Stimulated activated naive B cell treated with anti-CD40 and anti-IgM and Interleukin-4, amounts not matched to agents 10 μg/mL and 1 μg/mL and 100 μg/mL, for 72 hours (primary cell): ENCODE measurements around the gene TENM4.

ENCODE experiments used
- ATAC-seq, 2 donors: fragments of 150-1000 bp; cut with Tn5 transposase; replicated peaks; 2 replicates each; pipeline ENCODE4 v1.10.0; 2021; ENCODE audit warnings: moderate library complexity in 1 of 2
- DNase-seq: peaks from one replicate; pipeline ENCODE4 v3.0.0; 2021
- H3K27ac Mint-ChIP-seq: one replicate; pipeline ENCODE4 v1.8.0; 2022; ENCODE audit warnings: mild to moderate bottlenecking, mixed read lengths
- H3K27me3 Mint-ChIP-seq, 2 donors: one replicate each; pipeline ENCODE4 v1.8.0; 2022; ENCODE audit warnings: mixed read lengths in 2 of 2
- H3K36me3 Mint-ChIP-seq, 2 donors: one replicate each; pipeline ENCODE4 v1.8.0; 2022; ENCODE audit warnings: mixed read lengths in 2 of 2, mild to moderate bottlenecking in 1 of 2
- H3K4me1 Mint-ChIP-seq, 2 donors: one replicate each; pipeline ENCODE4 v1.8.0; 2022; ENCODE audit warnings: mixed read lengths in 2 of 2, mild to moderate bottlenecking in 1 of 2
- H3K4me3 Mint-ChIP-seq, 2 donors: one replicate each; pipeline ENCODE4 v1.8.0; 2022; ENCODE audit warnings: mild to moderate bottlenecking in 2 of 2, mixed read lengths in 2 of 2, moderate library complexity in 1 of 2
- H3K9me3 Mint-ChIP-seq, 2 donors: one replicate each; pipeline ENCODE4 v1.8.0; 2022; ENCODE audit warnings: mixed read lengths in 2 of 2, mild to moderate bottlenecking in 1 of 2

The TENM4 gene

GRCh38 chr11:79466411-79466810 lies 25.6 kb upstream of the TENM4 start:
- DNase-seq = no peak
- H3K36me3 Mint-ChIP-seq = no peaks in the 10 kb centered on the region
- ATAC-seq = no peak
- no peaks in the 10 kb centered on the region for H3K4me1 Mint-ChIP-seq
- no peak overlapping the region for H3K27ac Mint-ChIP-seq
- no peak overlapping the region for H3K4me3 Mint-ChIP-seq
- H3K27me3 Mint-ChIP-seq = peaks cover 19 to 27% of the 10 kb centered on the region in 2 donors
- H3K9me3 Mint-ChIP-seq = no peaks in the 10 kb centered on the region

- Mint-ChIP-seq H3K36me3 (no peaks in the 10 kb centered on the region), H3K9me3 (no peaks in the 10 kb centered on the region), H3K4me1 (no peaks in the 10 kb centered on the region), H3K27ac (no peak overlapping the region), H3K4me3 (no peak overlapping the region), H3K27me3 (peaks cover 16 to 17% of the 10 kb centered on the region in 2 donors)
- DNase-seq (no peak), ATAC-seq (no peak)
These were observed 24.3 kb upstream of the TENM4 start for GRCh38 chr11:79465160-79465559.

GRCh38 chr11:79461666-79462645 lies 21.1 kb upstream of the TENM4 start:
- ATAC-seq = no peak
- Mint-ChIP-seq H3K4me1 (no peaks in the 10 kb centered on the region), H3K36me3 (no peaks in the 10 kb centered on the region)

GRCh38 chr11:79461144-79461543 lies 20.3 kb upstream of the TENM4 start:
- no peak overlapping the region for H3K4me3 Mint-ChIP-seq
- H3K27ac Mint-ChIP-seq = no peak overlapping the region
- ATAC-seq = peak in 1 of 2 donors; percentile 72
- no peaks in the 10 kb centered on the region for H3K36me3 Mint-ChIP-seq
- H3K27me3 Mint-ChIP-seq = peaks cover 16 to 21% of the 10 kb centered on the region in 2 donors
- no peaks in the 10 kb centered on the region for H3K9me3 Mint-ChIP-seq
- no peak for DNase-seq
- H3K4me1 Mint-ChIP-seq = no peaks in the 10 kb centered on the region

More at GRCh38 chr11:79461666-79462645, 21.1 kb upstream of the TENM4 start:
- Mint-ChIP-seq H3K9me3 (no peaks in the 10 kb centered on the region), H3K27ac (no peak overlapping the region), H3K27me3 (peaks cover 9 to 16% of the 10 kb centered on the region in 2 donors), H3K4me3 (no peak overlapping the region)
- no peak for DNase-seq

DNA sequence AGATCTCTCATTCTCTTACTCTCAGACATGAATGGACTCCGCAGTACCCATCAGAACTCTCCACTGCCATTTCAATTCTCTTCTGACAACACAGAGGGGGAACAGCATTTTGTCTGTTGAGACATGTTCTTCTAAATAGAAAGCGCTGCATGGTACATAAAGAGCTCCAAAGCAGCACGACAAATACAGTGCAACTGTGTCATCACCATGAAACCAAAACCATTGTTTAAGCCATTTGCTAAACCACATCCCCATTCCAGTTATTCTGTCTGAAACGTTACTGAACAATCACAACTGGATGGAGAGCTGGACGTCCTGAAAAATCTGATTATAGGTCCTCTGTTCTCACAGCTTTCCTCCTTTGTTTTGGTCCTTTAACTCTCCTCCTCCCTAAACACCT lies 17.9 kb upstream of the TENM4 start:
- ATAC-seq (no peak), DNase-seq (no peak)
- Mint-ChIP-seq H3K4me3 (no peak overlapping the region), H3K36me3 (no peaks in the 10 kb centered on the region), H3K27me3 (peaks cover 21 to 22% of the 10 kb centered on the region in 2 donors), H3K4me1 (no peaks in the 10 kb centered on the region), H3K9me3 (no peaks in the 10 kb centered on the region), H3K27ac (no peak overlapping the region)

- no peak overlapping the region for H3K4me3 Mint-ChIP-seq
- no peak overlapping the region for H3K27ac Mint-ChIP-seq
- no peaks in the 10 kb centered on the region for H3K4me1 Mint-ChIP-seq
- H3K9me3 Mint-ChIP-seq = no peaks in the 10 kb centered on the region
- ATAC-seq (no peak), DNase-seq (no peak)
- peaks cover 21 to 22% of the 10 kb centered on the region in 2 donors for H3K27me3 Mint-ChIP-seq
- H3K36me3 Mint-ChIP-seq = no peaks in the 10 kb centered on the region
These were observed 15.7 kb upstream of the TENM4 start for GRCh38 chr11:79456501-79456900.

GRCh38 chr11:79453617-79454016 lies 12.8 kb upstream of the TENM4 start:
- no peak for ATAC-seq
- Mint-ChIP-seq H3K4me3 (no peak overlapping the region), H3K27me3 (peaks cover 20 to 23% of the 10 kb centered on the region in 2 donors), H3K9me3 (no peaks in the 10 kb centered on the region), H3K4me1 (no peaks in the 10 kb centered on the region), H3K27ac (no peak overlapping the region), H3K36me3 (no peaks in the 10 kb centered on the region)
- no peak for DNase-seq

DNA sequence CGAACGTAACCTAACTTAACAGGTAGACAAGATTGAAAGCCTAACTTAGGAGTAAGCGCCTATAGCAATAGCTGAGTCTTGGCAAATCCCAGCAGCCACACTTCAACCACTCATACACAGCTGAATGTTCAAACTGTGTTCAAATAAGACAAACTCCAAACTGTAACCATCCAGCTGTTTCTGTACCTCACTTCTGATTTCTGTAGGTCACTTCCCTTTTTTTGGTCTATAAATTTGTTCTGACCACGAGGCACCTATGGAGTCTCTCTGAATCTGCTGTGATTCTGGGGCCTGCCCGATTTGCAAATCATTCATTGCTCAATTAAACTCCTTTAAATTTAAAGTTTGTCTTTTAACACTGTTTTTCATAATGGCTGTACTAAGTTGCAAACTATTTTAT lies 8.2 kb upstream of the TENM4 start:
- H3K27me3 Mint-ChIP-seq = peaks cover 10 to 22% of the 10 kb centered on the region in 2 donors
- no peak overlapping the region for H3K27ac Mint-ChIP-seq
- H3K4me1 Mint-ChIP-seq = no peaks in the 10 kb centered on the region
- no peak overlapping the region for H3K4me3 Mint-ChIP-seq
- DNase-seq = no peak
- H3K36me3 Mint-ChIP-seq = no peaks in the 10 kb centered on the region
- ATAC-seq = no peak
- H3K9me3 Mint-ChIP-seq = peaks cover 0 to 2% of the 10 kb centered on the region in 2 donors

GRCh38 chr11:79447038-79447786 lies 6.4 kb upstream of the TENM4 start:
- ATAC-seq = peak in 1 of 2 donors; percentile 47
- peaks cover 0 to 2% of the 10 kb centered on the region in 2 donors for H3K4me1 Mint-ChIP-seq
- no peak overlapping the region for H3K4me3 Mint-ChIP-seq
- H3K9me3 Mint-ChIP-seq = peaks cover 0 to 3% of the 10 kb centered on the region in 2 donors
- H3K27ac Mint-ChIP-seq = no peak overlapping the region
- peaks cover 0 to 3% of the 10 kb centered on the region in 2 donors for H3K36me3 Mint-ChIP-seq
- no peak for DNase-seq
- peaks cover 22 to 35% of the 10 kb centered on the region in 2 donors for H3K27me3 Mint-ChIP-seq

- Mint-ChIP-seq H3K27ac (no peak overlapping the region), H3K36me3 (peaks cover 0 to 3% of the 10 kb centered on the region in 2 donors), H3K9me3 (peaks cover 0 to 5% of the 10 kb centered on the region in 2 donors), H3K4me1 (peaks cover 16 to 19% of the 10 kb centered on the region in 2 donors), H3K27me3 (peaks cover 32 to 48% of the 10 kb centered on the region in 2 donors), H3K4me3 (no peak overlapping the region)
- ATAC-seq (no peak), DNase-seq (no peak)
These were observed 4.1 kb upstream of the TENM4 start for GRCh38 chr11:79444923-79445322.

DNA sequence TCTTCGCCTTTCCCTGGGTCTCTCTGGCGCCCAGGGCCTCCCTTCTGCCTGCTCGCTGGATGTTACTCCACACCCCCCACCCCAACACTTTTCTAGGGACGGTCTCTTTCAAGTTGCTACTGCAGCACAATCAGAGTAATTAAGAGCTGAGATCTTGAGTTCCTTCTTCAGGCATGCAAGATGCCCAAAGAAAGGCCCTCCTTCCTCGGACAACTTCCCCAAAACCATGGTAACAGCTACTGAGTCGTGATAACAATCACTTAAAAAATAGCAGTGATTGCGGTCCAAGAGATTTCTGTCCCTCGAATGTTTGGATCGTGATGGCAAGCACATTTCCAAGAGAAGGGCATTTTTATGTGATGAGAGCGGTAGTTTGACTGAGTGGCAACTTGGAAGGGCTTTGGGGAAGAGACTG lies 638 bp upstream of the TENM4 start:
- peak; percentile 6 to 25 for ATAC-seq
- DNase-seq = no peak
- Mint-ChIP-seq H3K4me1 (peaks cover 26 to 33% of the 10 kb centered on the region in 2 donors), H3K4me3 (peak overlapping the region; percentile 67 to 78), H3K27ac (peak overlapping the region; percentile 90), H3K27me3 (peaks cover 42 to 66% of the 10 kb centered on the region in 2 donors), H3K36me3 (peaks cover 0 to 3% of the 10 kb centered on the region in 2 donors), H3K9me3 (peaks cover 0 to 3% of the 10 kb centered on the region in 2 donors)

GRCh38 chr11:79439886-79440570 lies 802 bp downstream of the TENM4 start:
- Mint-ChIP-seq H3K36me3 (peaks cover 0 to 3% of the 10 kb centered on the region in 2 donors), H3K4me1 (peaks cover 26 to 35% of the 10 kb centered on the region in 2 donors), H3K27me3 (peaks cover 45 to 73% of the 10 kb centered on the region in 2 donors), H3K27ac (no peak overlapping the region), H3K4me3 (peak overlapping the region; percentile 67 to 78), H3K9me3 (peaks cover 0 to 3% of the 10 kb centered on the region in 2 donors)
- ATAC-seq (no peak), DNase-seq (no peak)

GRCh38 chr11:79439410-79439885 lies 1.4 kb downstream of the TENM4 start:
- H3K27ac Mint-ChIP-seq = no peak overlapping the region
- H3K4me1 Mint-ChIP-seq = peaks cover 26 to 35% of the 10 kb centered on the region in 2 donors
- peaks cover 0 to 3% of the 10 kb centered on the region in 2 donors for H3K9me3 Mint-ChIP-seq
- DNase-seq (no peak), ATAC-seq (no peak)
- peak overlapping the region; percentile 65 to 66 for H3K4me3 Mint-ChIP-seq
- peaks cover 47 to 75% of the 10 kb centered on the region in 2 donors for H3K27me3 Mint-ChIP-seq
- peaks cover 0 to 3% of the 10 kb centered on the region in 2 donors for H3K36me3 Mint-ChIP-seq
